NCI-H1105 treated with DMSO at 0.1 percent for 48 hours (cell line): ENCODE measurements around the gene PPIE.

Experiments
- DNase-seq: peaks from one replicate; lab custom pipeline; 2025; lab: John Stamatoyannopoulos, UW

PPIE gene

DNA sequence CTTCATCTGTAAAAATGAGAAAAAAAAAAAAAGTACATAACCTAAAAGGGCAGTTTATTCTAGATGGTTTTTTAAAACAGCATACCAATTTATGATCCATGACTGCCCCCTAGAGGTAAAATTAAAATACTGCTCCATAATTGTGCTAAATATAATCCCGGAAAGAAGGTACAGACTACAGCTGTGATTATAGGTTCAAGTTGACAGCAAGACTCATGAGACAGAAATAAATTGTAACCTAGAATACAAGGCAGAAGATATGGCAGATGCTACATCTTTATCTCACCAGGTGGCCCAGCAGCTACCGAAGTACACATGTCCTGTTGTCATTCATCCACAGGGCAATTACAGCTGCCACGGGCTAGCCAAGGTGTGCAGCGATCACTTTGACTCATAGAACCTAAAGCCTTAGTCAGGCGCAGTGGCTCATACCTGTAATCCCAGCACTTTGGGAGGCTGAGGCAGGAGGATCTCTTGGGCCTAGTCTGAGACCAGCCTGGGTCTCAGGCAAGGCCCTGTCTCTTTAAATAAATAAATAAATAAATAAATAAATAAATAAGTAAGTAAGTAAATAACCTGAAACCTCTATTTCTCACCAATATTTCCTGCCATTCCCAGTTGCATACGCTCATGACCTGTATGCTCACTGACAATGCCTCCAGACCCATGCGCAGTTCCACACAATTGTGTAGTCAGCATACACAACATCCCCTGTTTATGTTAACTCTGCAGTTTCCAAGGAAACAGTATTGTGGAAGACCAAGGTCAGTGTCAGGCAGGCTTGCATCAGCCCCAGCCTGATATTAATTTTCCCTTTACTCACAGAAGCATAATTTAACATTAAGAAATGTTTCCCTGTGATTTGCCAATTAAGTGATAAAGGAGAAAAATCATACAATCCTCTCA lies 18.3 kb upstream of the PPIE start:
- peak; percentile 72 for DNase-seq

DNA sequence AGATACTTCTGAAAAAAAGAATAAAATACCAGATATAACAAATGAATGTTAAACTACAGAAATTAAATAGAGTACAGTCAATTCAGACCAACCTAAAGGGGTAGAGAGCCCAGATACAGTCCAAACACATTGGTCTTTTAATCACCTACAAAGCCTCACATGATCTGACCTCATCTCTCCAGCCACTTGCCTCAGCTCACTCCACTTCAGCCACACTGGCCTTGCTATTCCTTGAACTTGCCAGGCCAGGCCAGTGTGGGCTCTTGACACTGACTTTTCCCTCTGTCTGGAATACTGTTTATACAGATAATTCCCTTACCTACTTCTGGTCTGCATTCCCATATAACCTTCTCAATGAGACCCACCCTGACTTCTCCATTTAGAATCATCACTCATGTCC lies 17.0 kb upstream of the PPIE start:
- no peak for DNase-seq

DNA sequence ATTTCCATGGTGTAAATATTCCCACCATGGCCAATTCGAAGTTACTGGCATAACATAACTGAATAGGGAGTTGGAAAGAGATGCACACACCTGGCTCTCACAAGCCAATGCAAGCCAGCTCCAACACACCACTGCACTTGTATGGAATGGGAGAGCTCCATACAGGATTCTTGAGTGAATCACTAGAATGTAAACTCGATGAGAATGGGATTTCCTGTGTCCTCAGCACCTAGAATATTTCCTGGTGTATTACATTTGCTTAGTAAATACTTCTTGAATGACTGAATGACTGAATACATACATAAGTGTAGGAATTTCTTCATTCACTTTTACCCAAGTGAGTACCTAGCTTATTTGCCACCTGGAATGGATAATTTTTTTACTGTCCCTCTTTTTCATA lies 16.2 kb upstream of the PPIE start:
- no peak for DNase-seq

DNA sequence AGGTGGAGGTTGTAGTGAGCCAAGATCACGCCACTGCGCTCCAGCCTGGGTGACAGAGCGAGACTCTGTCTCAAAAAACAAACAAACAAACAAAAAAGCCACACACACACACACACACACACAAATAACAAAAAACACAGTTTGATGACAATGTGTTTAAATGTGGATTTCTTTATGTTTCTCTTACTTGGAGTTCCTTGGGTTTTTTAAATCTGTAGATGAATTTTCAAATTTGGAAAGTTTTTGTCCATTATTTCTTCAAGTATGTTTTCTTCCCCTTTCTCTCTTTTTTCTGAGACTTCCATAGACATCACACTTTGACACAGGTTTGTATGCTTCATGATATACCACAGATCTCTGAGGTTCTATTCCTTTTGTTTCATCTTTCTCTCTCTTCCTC lies 12.1 kb upstream of the PPIE start:
- no peak for DNase-seq

DNA sequence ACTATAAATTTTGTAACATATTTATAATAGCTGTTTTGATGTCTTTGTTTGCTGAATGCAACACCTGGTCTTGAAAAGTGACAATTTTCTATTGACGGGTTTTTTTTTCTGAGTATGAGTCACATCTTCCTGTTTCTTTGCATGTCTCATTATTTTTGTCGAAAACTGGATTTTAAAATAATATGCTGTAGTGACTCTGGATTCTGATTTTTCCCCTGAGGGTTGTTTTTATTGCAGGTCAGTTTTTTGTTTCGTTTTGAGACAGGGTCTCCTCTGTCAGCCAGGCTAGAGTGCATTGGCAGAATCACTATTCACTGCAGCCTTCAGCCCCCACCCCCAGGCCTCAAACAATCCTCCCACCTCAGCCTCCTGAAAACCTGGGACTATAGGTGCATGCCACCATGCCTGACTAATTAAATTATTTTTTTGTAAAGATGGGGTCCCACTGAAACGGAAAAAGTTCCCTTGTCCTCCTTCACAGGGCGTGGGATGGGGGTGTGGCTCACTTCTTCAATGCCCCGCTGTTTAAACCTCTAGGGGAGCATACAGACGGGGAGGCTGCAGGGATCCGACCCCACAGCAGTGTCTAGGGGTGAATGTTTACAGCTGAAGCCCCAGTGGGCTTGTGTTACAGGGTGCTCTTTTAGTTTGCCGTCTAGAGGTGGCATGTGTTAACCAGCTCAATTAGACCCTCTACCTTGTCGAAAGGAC lies 11.3 kb upstream of the PPIE start:
- DNase-seq: no peak

DNA sequence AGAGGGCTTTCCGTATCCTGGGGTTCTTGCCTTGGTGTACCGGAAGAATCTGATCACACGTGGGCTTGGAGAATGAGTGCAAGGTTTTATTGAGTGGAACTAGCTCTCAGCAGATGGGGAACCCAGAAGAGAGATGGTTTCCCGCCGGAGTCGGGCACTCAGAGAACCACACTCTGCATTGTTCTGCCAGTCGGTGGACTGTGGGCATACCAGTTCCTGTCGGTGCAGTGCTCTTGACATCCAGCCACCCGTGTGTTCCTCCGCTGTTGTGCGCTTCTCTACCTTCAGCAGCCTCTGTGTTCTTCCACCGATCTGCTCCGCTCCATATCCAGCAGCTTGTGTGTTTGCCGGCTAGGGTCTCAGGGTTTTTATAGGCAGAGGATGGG lies 10.8 kb upstream of the PPIE start:
- DNase-seq: no peak

DNA sequence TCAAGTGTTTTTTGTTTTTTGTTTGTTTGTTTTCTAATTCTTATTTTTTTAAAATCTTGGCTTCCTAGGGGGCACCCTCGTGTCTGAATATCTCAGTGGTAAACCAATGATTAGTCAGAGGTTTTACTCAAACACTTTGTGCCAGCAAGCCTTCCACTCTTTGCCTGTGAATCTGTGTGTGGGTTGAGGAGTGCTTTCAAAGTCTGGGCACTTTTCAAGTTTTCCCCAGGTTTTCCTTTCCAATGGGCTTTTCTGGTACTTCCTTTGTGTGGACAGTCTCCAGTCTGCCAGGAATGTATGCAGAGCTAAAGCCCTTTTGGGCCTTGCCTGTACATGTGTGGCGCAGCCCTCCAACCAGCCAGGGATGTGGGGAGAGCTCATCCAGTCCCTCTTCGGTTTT lies 9.7 kb upstream of the PPIE start:
- no peak for DNase-seq

DNA sequence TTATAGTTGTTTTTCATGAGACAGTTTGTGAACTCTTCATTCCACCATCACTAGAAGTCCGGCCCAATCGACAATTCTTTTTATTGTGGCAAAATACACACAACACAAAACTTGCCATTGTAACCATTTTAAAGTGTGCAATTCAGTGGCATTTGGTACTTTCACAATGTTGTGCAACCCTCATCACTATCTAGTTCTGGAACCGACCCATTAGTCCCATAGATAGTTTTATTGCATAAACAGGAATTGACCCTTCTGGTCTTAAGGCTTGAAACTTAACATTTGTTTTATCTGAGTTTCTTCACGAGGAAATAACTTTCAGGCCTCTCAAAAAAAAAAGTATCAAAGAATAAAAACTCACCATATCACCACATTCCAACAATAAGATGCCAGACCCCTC lies 8.8 kb upstream of the PPIE start:
- no peak for DNase-seq

DNA sequence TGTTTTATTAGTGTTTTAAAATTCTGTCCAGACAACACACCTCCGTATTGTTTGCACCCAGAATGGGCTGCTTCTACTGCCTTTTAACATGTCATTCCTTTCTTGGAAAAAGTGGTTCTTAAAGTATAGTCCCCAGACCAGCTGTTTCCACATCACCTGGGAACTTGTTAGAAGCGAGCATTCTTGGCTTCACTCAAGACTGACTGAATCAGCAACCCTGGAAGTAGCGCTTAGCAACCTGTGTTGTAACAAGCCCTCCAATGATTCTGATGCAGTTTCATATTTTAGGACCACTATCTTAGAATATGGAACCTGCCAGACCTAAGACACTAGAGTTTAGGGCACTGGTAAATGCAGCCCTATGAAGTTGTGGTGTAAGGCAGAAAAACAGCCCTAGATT lies 6.0 kb upstream of the PPIE start:
- no peak for DNase-seq

DNA sequence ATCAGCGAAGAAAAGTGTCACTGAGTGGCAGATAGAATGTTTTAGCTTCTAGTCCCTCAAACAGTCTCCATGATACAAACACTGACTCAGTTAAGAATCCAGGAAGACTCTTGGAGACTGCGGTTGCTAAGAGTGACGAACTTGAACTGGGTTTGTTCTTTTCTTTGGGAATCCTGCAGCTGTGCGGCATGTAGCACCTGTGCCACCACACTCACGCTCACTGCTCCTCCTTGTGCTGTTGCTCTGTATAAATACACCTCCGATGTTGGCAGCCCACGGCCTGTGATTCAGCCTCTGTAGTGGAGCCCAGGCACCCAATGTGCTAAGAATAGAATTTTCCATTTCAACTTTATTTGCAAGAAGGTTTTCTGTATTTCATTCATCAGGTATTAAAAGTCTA lies 5.5 kb upstream of the PPIE start:
- no peak for DNase-seq

DNA sequence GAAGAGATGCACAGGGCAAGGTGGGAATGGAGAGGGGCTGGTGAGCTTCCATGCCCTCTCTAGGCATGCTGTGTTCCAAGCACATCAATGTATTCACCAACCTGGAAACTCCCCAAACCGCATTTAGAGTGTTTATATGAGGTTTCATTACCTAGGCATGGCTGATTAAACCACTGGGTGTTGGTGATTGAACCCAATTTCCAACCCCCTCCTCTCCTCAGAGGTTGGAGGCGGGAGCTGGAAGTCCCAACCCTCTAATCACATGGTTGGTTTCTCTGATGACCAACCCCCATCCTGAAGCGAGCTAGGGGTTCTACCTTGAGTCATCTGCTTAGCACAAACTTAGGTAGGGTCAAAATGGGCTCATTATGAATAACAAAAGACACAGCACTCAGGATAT lies 3.0 kb upstream of the PPIE start:
- no peak for DNase-seq

DNA sequence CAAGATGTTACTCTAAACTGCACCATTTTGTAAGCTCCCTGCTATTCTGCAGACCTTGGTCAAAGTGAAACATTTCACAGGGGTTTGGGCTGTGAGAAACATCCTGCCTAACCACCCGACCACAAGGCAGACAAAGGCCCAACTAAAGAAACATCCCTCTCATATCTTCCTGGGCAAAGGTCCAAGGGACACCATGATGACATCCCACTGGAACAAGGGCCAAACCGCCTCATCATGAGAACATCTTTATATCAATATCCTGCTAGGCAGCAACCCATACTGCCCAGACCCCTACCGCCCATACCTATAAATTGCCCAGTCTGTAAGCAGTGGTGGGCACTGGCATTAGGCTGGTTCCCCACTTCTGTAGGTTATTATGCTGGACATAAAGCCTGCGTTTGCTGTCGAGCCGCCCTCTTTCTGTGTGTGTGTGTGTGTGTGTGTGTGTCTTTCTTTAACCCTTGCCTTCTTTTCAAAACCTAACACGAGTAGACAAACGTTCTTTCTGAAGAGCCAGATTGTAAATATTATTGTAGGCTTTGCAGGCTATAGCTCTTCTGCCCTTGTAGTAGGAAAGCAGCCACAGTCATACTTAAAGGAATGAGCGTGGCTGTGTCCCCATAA lies 1.0 kb upstream of the PPIE start:
- DNase-seq: no peak

DNA sequence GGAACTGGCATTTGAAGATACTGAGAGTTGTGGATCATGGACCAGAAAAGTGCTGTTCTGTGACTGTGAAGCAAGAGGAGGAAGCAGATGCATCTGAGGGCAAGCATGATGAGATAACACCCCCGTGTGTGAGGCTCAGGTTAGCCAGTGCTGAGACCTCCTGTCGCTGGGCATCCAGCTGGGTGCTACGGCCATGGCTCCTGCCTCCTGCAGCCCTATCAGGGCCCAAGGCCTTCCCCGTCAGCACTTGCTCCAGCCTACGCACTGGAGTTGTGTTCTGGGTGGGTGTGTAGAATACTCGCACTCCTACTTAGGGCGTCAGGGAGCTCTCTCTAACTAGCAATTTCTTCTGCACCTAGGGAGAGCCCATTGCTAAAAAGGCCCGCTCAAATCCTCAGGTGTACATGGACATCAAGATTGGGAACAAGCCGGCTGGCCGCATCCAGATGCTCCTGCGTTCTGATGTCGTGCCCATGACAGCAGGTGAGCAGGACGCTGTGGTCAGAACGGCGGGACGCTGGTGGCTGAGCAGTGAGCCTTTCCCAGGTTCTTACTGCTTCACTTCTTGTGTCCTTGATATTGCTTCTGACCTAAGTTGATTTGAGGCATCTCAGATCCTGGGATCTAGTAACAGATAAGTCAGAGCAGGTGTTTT lies 6.5 kb downstream of the PPIE start:
- no peak for DNase-seq

DNA sequence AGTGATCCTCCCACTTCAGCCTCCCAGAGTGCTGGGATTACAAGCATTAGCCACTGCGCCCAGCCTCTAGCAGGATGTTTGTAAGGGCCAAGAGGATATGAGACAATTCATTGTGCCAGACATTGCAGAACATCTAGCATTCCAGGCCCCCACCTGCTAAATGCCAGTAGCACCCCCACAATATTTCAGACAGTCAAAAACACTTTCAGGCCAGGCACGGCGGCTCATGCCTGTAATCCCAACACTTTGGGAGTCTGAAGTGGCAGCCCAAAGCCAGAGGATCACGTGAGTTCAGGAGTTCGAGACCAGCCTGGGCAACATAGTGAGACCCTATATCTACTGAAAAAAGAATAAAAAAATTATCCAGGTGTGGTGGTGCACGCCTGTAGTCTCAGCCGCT lies 12.9 kb downstream of the PPIE start:
- DNase-seq: no peak

DNA sequence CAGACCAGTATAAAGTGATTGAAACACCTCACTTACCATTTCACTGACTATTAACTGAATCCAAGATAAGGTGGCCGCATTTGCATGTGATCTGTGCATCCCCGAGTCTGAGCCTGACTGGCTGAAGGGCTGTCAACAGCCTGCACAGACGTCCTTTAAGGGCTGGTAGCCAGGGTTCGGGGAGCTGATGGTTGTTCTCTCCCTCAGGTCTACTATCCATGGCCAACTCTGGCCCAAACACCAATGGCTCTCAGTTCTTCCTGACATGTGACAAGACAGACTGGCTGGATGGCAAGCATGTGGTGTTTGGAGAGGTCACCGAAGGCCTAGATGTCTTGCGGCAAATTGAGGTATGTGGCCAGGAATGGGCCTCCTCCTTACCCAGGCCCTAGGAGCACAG lies 14.0 kb downstream of the PPIE start:
- no peak for DNase-seq

DNA sequence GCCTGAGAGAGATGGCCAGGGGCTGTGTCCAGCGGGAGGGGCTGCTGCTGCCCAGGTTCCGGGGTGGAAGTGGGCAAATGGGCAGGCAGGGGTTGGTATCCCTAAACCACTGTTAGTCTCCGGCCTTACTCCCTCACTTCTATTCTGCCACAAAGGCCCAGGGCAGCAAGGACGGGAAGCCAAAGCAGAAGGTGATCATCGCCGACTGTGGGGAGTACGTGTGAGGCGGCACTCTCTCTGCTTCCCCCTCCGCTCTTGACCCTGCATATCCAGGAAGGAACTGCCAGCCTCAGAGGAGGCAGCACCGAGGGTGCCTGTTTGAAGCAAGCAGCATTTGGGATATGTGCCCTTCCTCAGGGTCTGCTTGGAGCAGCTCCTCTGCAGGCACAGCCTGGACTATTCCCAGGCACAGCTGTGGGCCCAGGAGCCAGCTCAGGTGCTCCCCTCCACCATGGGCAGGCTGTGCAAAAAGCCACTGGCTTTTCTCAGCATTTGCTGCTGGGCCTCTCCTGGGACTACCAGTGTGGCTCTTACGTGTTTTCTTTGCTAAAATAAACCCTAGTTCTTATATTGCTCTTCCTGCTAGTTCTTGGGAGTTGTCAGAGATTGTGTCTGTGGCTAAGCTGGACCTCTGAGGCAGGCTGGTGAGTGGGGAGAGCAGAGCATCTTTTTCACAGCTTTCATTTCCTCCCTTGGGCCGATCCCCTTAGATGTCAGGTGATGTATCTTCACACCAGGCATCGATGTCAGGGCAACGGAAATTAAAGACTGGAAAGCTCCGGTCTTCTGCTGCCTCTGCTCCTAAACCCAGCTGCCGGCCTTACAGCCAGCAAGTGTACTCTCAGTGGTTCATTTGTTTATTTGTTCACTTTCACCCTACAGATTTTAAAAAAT lies 14.7 kb downstream of the PPIE start:
- no peak for DNase-seq

DNA sequence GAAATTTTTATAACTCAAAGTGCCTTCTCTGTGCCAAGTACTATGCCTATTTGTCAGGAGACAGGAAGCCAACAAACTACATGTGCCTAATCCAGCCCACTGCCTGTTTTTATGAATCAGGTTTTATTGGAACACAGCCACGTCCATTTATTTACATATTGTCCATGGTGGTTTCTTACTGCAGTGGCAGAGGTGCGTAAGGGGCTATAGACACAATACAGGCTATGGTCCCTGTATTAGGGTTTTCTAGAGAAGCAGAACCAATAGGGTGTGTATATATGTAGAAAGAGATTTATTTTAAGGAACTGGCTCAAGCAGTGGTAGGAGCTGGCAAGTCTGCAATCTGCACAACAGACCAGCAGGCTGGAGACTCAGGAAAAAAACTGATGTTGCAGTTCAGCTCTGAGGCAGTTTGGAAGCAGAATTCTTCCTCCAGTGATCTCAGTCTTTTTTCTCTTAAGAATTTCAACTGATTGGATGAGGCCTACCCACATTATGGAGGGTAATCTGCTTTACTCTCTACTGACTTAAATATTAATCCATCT lies 15.4 kb downstream of the PPIE start:
- no peak for DNase-seq

DNA sequence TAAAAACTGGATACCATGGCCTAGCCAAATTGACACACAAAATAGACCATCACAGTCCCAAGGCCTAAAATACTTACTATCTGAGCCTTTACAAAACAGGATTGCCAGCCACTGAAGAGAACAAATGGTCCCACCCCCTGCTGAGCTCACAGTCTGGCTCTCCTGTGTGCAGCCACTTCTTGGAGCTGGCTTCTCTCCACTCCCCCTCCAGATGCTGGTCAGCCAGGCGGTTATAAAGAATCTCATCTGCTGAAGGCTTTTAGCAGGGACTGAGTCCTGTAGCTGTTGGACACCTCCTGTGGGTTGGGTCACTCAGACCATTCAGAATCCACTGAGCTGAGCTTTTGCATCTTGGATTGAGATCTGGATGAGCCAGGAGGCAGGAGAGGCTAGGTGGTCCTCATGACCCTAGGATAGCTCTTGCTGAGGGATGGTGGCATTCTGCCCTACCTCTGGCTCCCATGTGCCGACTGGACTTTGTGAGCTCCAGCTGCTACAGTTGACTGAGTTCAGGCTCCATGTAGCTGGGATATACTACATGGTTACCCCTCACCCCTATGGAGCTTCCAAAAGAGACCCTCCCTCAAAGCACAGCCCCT lies 16.3 kb downstream of the PPIE start:
- DNase-seq: no peak

DNA sequence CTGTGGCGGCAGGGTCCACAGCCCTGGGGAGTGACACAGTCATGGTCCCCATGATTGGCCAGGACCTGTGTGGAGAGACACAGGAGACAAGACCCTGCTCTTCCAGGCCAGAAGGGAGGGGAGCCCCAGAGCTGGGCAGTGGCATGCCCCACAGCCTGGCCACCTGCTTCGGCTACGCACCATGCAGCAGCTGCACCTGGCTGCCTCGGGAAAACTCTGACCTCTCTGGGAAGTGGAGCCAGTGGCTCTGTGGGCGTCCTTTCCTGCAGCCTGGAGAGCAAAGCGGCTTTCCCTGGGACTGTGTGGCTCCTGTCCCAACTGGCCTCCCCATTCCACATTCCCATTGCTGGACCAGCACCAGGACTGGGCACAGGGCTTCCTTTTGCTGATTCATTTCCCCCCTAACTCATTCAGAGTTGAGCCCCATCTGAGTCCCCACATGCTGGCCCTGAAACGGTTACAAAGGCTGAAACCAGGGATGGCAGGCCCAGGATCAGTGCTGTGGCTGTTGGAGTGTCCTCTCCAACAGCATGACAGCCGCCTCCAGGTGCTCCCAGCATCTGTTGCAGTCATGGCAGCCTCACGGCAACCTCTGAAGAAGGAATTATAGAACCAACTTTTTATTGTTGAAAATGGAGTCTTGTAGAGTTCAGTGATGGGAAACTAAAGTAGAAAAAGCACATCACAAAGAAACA lies 17.4 kb downstream of the PPIE start:
- no peak for DNase-seq

DNA sequence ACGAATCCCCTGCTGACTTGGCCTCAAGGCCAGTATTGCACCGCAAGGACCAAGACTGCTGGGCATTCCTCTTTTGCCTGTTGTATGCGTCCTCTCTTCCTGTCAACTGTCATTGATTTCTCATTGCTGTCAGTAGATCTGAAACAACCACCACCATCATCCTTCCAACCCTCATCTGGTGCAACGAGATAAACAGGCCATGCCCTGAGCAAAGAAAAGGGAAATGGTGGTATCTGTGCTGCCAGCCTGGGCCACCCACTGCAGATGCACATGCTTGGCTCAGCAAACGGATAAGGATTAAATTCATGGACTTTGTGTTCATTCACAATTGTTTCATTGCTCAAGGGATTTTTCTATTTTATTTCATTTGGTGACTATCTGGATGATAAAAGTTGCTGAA lies 18.8 kb downstream of the PPIE start:
- no peak for DNase-seq
